Endothelial cell of umbilical vein (primary cell): ENCODE measurements around the gene CLCN3. TPM values are rescaled to one million over a fixed set of nuclear protein-coding genes. Genes with fewer than 3 reads are reported as not detected.

Source experiments
- BruUV-seq: library from RNA; stranded (reverse); fragments of 400-500 nt; replicated peaks from 2 replicates; lab custom pipeline; 2021; lab: Mats Ljungman, UMichigan
- CTCF ChIA-PET: fragments of 300-600, 350-600 bp; sonication (Branson Sonifier 250); formaldehyde crosslinking; loops from one replicate; lab custom pipeline; 2021; ENCODE audit warnings: antibody characterized with exemption, inconsistent platforms; lab: Charles Lee
- POLR2A ChIA-PET: fragments of 300-600, 350-600 bp; sonication (Branson Sonifier 250); formaldehyde crosslinking; loops from one replicate; lab custom pipeline; 2021; ENCODE audit warnings: antibody characterized with exemption, inconsistent platforms; lab: Charles Lee
- DNase-seq: peaks from one replicate; pipeline ENCODE4 v3.0.0-alpha.2; 2011; ENCODE audit warnings: low read depth, low spot score
- FAIRE-seq: peaks from 2 replicates; lab custom pipeline; 2011; peaks lifted over from hg19 to GRCh38; lab: Jason Lieb, UNC
- H2AFZ ChIP-seq: 2 replicates; pipeline ENCODE4 v1.6.0; 2012; ENCODE audit warnings: low read depth, low read length, control low read depth, inconsistent platforms
- H3K27ac ChIP-seq: 2 replicates; pipeline ENCODE4 v1.5.1; 2011; ENCODE audit warnings: low read depth, mild to moderate bottlenecking, control low read depth, low read length, moderate library complexity; ENCODE audit not compliant: insufficient read depth
- H3K27me3 ChIP-seq, 2 experiments: 2 replicates each; pipeline versions ENCODE4 v1.6.0 to v1.6.1; 2011; ENCODE audit warnings: low read length in 2 of 2, mixed read lengths in 1 of 2; ENCODE audit not compliant: control insufficient read depth in 2 of 2, insufficient read depth in 2 of 2
- H3K36me3 ChIP-seq, 2 experiments: 2 replicates in 1 of 2; 3 replicates in 1 of 2; pipeline ENCODE4 v1.5.1; 2011; ENCODE audit warnings: low read length in 2 of 2, mild to moderate bottlenecking in 1 of 2, moderate library complexity in 1 of 2; ENCODE audit not compliant: control insufficient read depth in 2 of 2, insufficient read depth in 2 of 2; ENCODE audit errors: extremely low read depth in 1 of 2
- H3K4me1 ChIP-seq: 3 replicates; pipeline ENCODE4 v1.5.1; 2011; ENCODE audit warnings: mild to moderate bottlenecking, low read length; ENCODE audit not compliant: control insufficient read depth, insufficient read depth; ENCODE audit errors: extremely low read depth
- H3K4me2 ChIP-seq: 2 replicates; pipeline ENCODE4 v1.6.1; 2011; ENCODE audit warnings: low read length, control low read depth, mixed read lengths; ENCODE audit not compliant: insufficient read depth
- H3K4me3 ChIP-seq, 3 experiments: fragments of 200-600 bp in 1 of 3; sonication (generic), shearing (Covaris generic) in 1 of 3; replicated peaks in 1 of 3; 2 replicates each; pipeline ENCODE4 v1.5.1; 2011 to 2016; ENCODE audit warnings: control low read depth in 3 of 3, low read length in 3 of 3, mild to moderate bottlenecking in 2 of 3, inconsistent platforms in 1 of 3, low read depth in 1 of 3, moderate library complexity in 1 of 3; ENCODE audit not compliant: insufficient read depth in 1 of 3
- H3K79me2 ChIP-seq: 2 replicates; pipeline ENCODE4 v1.6.0; 2012; ENCODE audit warnings: low read length, inconsistent platforms; ENCODE audit not compliant: control insufficient read depth, insufficient read depth
- H3K9ac ChIP-seq: replicated peaks from 2 replicates; pipeline ENCODE3; 2011; ENCODE audit warnings: low read length, control low read depth; ENCODE audit not compliant: insufficient read depth; ENCODE audit errors: extremely low read depth
- H3K9me1 ChIP-seq: replicated peaks from 3 replicates; pipeline ENCODE4 v1.6.0; 2011; ENCODE audit warnings: mild to moderate bottlenecking, low read length; ENCODE audit not compliant: control insufficient read depth, insufficient read depth; ENCODE audit errors: extremely low read depth
- H3K9me3 ChIP-seq: replicated peaks from 2 replicates; pipeline ENCODE4 v1.5.1; 2012; ENCODE audit warnings: low read length, inconsistent platforms; ENCODE audit not compliant: control insufficient read depth, insufficient read depth
- H4K20me1 ChIP-seq: replicated peaks from 2 replicates; pipeline ENCODE3; 2011; ENCODE audit warnings: mild to moderate bottlenecking, low read length; ENCODE audit not compliant: control insufficient read depth, insufficient read depth; ENCODE audit errors: extremely low read depth
- CTCF ChIP-seq, 2 donors: IDR thresholded peaks; 1 replicate in 1 of 2; 2 replicates in 1 of 2; pipeline ENCODE4 v1.5.1; 2011; ENCODE audit warnings: low read length in 2 of 2, mild to moderate bottlenecking in 2 of 2, moderate library complexity in 2 of 2, control low read depth in 1 of 2, inconsistent platforms in 1 of 2, low read depth in 1 of 2; ENCODE audit not compliant: insufficient read depth in 1 of 2; ENCODE audit errors: extremely low read depth in 1 of 2
- EZH2 ChIP-seq: IDR thresholded peaks from 2 replicates; pipeline ENCODE4 v1.6.1; 2012; ENCODE audit warnings: borderline replicate concordance, low read depth, mild to moderate bottlenecking, moderate library complexity, low read length, inconsistent platforms; ENCODE audit not compliant: severe bottlenecking
- FOS ChIP-seq: IDR thresholded peaks from 2 replicates; pipeline ENCODE4 v1.6.1; 2011; ENCODE audit warnings: mild to moderate bottlenecking, low read length, moderate library complexity, borderline replicate concordance; ENCODE audit not compliant: insufficient read depth
- GATA2 ChIP-seq: IDR thresholded peaks from 2 replicates; pipeline ENCODE4 v1.7.0; 2011; ENCODE audit warnings: low read depth, mild to moderate bottlenecking, moderate library complexity, mixed read lengths, low read length; ENCODE audit not compliant: insufficient read length, insufficient read depth
- JUN ChIP-seq: IDR thresholded peaks from 2 replicates; pipeline ENCODE4 v1.6.1; 2011; ENCODE audit warnings: borderline replicate concordance, low read depth; ENCODE audit not compliant: insufficient read length, insufficient read depth
- MAX ChIP-seq: IDR thresholded peaks from 2 replicates; pipeline ENCODE4 v1.6.1; 2011; ENCODE audit not compliant: insufficient read depth, insufficient read length
- MYC ChIP-seq: IDR thresholded peaks from one replicate; pipeline ENCODE4 v1.6.1; 2011; ENCODE audit warnings: mild to moderate bottlenecking, low read depth, low read length
- POLR2A ChIP-seq: IDR thresholded peaks from 2 replicates; pipeline ENCODE4 v1.6.1; 2012; ENCODE audit warnings: low read depth, mild to moderate bottlenecking, control low read depth, low read length
- POLR2AphosphoS5 ChIP-seq: IDR thresholded peaks from 2 replicates; pipeline ENCODE4 v1.6.1; 2012; ENCODE audit warnings: low read depth, mild to moderate bottlenecking, control low read depth, low read length, moderate library complexity; ENCODE audit not compliant: insufficient read depth
- dilution Hi-C: fragments of 300-500 bp; cut with MboI; formaldehyde crosslinking; loops from one replicate; pipeline ENCODE4 v1.15.0; 2019; ENCODE audit warnings: low sequenced_read_pairs; ENCODE audit not compliant: extremely low pct_ligation_motif_present
- intact Hi-C: fragments of 100-400 bp; cut with micrococcal nuclease; formaldehyde crosslinking; loops from one replicate; pipeline ENCODE4 v1.10.0; 2022
- polyA plus RNA-seq, 4 experiments: library from polyadenylated mRNA; depleted of rRNA in 3 of 4; stranded (reverse) in 3 of 4; unstranded in 1 of 4; fragments of >200 nt; gene quantifications; 2 replicates each; pipeline versions ENCODE4 v1.2.1 to v1.2.3, GENCODE V29; 2011 to 2012; ENCODE audit warnings: missing spikeins in 1 of 4
- total RNA-seq: library from RNA; stranded (reverse); gene quantifications from 2 replicates; pipeline ENCODE4 v1.2.3, GENCODE V29; 2021

Gene CLCN3
- total and polyA plus RNA-seq, 2 donors (not counting 3 experiments of a cell fraction or from before 2014, with no cell fraction given) = 16.5 to 51.4 TPM

- intact Hi-C loops (no loop called here), dilution Hi-C loops (no loop called here)
- peaks cover 5 to 7% of the 10 kb centered on the region in 2 experiments for H3K36me3 ChIP-seq
- H3K9ac ChIP-seq = no peak overlapping the region
- H3K79me2 ChIP-seq = no peaks in the 10 kb centered on the region
- H4K20me1 ChIP-seq = no peaks in the 10 kb centered on the region
- no peak overlapping the region for H2AFZ ChIP-seq
- no peak overlapping the region for H3K4me2 ChIP-seq
- no peaks in the 10 kb centered on the region for H3K9me1 ChIP-seq
- DNase-seq (no peak), FAIRE-seq (no peak)
- H3K27me3 ChIP-seq = no peaks in the 10 kb centered on the region
- H3K4me1 ChIP-seq = no peaks in the 10 kb centered on the region
- ChIA-PET CTCF (interaction anchor here (1.2 to 2.0 kb wide), 2 partner anchors 14 to 129 kb away, joined by 3 to 6 read pairs; partner anchors contain the start of gene NEK1), POLR2A (no interaction called here)
- H3K4me3 ChIP-seq = no peak overlapping the region
- H3K27ac ChIP-seq = no peak overlapping the region
- H3K9me3 ChIP-seq = no peaks in the 10 kb centered on the region
- BruUV-seq = no TSS peak
- TF ChIP-seq MAX = no peak
- no peak for TF ChIP-seq EZH2
- no peak for TF ChIP-seq POLR2A
- no peak for TF ChIP-seq FOS
- no peak for TF ChIP-seq CTCF (IDR thresholded peaks at IDR 0.05; ENCODE audit: extremely low read depth in 1 of 2, insufficient read depth in 1 of 2, low read depth in 1 of 2, low read length in 2 of 2)
- TF ChIP-seq POLR2AphosphoS5 = no peak
- no peak for TF ChIP-seq GATA2
- no peak for TF ChIP-seq MYC
- TF ChIP-seq JUN = no peak
Measured at GRCh38 chr4:169741569-169741968, 121.2 kb downstream of the CLCN3 start.
